ENCODE measurements around the gene UBASH3B. TPM values are rescaled to one million over a fixed set of nuclear protein-coding genes. Genes with fewer than 3 reads are reported as not detected.

The UBASH3B gene
- total RNA-seq, 2 experiments from 2014 or later: 16.2 to 20.1 TPM

DNA sequence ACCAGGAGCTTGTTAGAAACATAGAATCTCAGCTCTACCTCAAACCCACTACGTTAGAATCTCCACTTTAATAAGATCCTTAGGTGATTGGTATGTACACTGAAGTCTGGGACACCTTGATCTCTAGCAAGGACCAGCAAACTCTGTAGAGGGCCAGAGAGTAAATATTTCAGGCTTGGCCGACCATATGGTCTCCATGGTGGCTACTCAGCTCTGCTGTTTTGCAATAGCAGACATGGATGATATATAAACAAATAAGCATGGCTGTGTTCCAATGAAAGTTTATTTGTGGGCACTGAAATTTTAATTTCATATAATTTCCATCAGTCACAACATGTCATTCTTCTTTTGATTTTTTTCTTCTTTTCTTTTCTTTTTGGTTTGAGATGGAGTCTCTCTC, 23.9 kb downstream of the UBASH3B start:
- no peaks in the 10 kb centered on the region for H3K9me3 Mint-ChIP-seq (ENCODE audit: low read depth)
- H3K4me3 Mint-ChIP-seq: no peak overlapping the region
- peaks cover 47% of the 10 kb centered on the region for H3K4me1 Mint-ChIP-seq
- POLR2A ChIA-PET: interaction anchor here (0.8 kb wide), 1 partner anchor 8 kb away, joined by 3 read pairs; no protein-coding TSS in a partner anchor
- no peak for DNase-seq
- no peak overlapping the region for H3K27ac Mint-ChIP-seq
- no peaks in the 10 kb centered on the region for H3K36me3 Mint-ChIP-seq (ENCODE audit: low read depth)
- H3K27me3 Mint-ChIP-seq: no peaks in the 10 kb centered on the region
- CTCF ChIA-PET: interaction anchor here (0.8 to 1.8 kb wide), 2 partner anchors 16 to 68 kb away, joined by 5 to 7 read pairs; no protein-coding TSS in a partner anchor
- intact Hi-C loops (cut with DNase I, micrococcal nuclease): no loop called here
- ATAC-seq: no peak

DNA sequence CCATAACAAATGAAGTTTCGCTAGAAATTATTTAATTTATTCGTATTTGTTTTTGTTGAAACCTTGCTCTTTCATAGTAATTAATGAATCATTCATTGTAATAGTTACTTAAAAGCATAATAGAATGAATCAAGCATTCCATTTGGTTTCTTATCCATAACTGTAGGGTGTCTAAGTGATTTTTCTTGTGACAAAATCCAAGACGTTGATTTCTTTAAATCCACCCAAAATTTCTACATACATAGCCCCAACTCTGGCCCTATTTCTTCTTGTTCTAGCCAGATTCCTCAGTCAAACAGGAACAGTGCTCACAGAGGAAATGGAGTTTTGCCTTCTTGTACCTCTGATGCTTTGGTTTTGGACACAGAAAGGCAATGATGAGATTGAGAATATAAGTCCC, 25.5 kb downstream of the UBASH3B start:
- Mint-ChIP-seq H3K9me3 (ENCODE audit: low read depth) (no peaks in the 10 kb centered on the region), H3K36me3 (ENCODE audit: low read depth) (peaks cover 1% of the 10 kb centered on the region), H3K27ac (no peak overlapping the region), H3K27me3 (no peaks in the 10 kb centered on the region), H3K4me1 (peaks cover 36% of the 10 kb centered on the region), H3K4me3 (no peak overlapping the region)
- POLR2A ChIA-PET: no interaction called here
- no peak for DNase-seq
- CTCF ChIA-PET: interaction anchor here (1.6 kb wide), 1 partner anchor 10 kb away, joined by 3 read pairs; no protein-coding TSS in a partner anchor
- no peak for ATAC-seq
- intact Hi-C loops (cut with DNase I, micrococcal nuclease): no loop called here

DNA sequence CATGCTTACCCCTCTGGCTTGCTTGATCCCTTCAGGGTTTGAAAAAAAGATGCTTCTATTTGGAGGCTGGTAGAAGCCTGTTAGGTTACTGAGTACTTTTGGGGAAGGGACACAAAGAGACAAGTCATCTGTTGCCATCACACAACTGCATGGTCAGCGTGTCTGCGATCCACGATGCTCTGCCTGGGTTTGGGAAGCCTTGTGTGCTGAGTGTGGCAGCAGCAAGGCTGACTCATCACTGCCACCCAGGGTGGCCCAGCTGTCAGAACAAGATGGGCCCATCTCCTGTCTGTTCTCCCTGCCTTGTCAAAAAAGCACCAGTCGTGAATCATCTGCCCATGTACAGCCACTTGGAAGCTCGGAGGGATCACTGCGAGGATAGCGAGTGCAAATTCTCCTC, 26.2 kb downstream of the UBASH3B start:
- Mint-ChIP-seq H3K27me3 (no peaks in the 10 kb centered on the region), H3K36me3 (ENCODE audit: low read depth) (peaks cover 6% of the 10 kb centered on the region), H3K27ac (no peak overlapping the region), H3K4me1 (peaks cover 36% of the 10 kb centered on the region), H3K4me3 (no peak overlapping the region), H3K9me3 (ENCODE audit: low read depth) (no peaks in the 10 kb centered on the region)
- CTCF ChIA-PET: interaction anchor here (0.7 to 1.6 kb wide), 3 partner anchors 11 to 54 kb away, joined by 3 to 4 read pairs (median 3); partner anchors contain the start of gene UBASH3B
- intact Hi-C loops (cut with DNase I, micrococcal nuclease): no loop called here
- DNase-seq: peak; percentile 44
- POLR2A ChIA-PET: no interaction called here
- ATAC-seq: peak; percentile 82

DNA sequence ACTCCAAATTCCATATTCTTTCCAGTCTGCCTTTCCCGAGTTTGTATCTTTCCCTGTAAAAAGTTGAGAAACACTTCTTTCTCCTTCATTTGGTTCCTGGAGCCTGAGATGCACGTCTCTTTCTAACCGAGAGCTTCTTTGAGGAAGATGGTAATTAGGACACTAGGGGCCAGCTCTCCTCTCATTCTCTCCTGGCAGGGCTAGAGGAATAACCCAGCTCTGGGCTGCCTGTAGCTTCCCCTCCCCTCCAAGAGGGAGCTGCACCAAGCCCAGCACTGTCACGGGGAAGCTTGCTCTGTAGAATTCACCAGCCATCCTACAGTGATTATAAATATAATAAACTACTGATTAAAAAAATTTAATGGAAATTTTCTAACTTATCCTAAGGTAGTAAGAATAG, 26.9 kb downstream of the UBASH3B start:
- Mint-ChIP-seq H3K27ac (no peak overlapping the region), H3K27me3 (no peaks in the 10 kb centered on the region), H3K9me3 (ENCODE audit: low read depth) (no peaks in the 10 kb centered on the region), H3K4me3 (no peak overlapping the region), H3K4me1 (peaks cover 37% of the 10 kb centered on the region), H3K36me3 (ENCODE audit: low read depth) (peaks cover 6% of the 10 kb centered on the region)
- POLR2A ChIA-PET: no interaction called here
- CTCF ChIA-PET: interaction anchor here (0.5 to 1.4 kb wide), 3 partner anchors 26 to 74 kb away, joined by 3 to 4 read pairs (median 3); partner anchors contain the start of gene UBASH3B
- intact Hi-C loops (cut with DNase I, micrococcal nuclease): no loop called here
- ATAC-seq (no peak), DNase-seq (no peak)

DNA sequence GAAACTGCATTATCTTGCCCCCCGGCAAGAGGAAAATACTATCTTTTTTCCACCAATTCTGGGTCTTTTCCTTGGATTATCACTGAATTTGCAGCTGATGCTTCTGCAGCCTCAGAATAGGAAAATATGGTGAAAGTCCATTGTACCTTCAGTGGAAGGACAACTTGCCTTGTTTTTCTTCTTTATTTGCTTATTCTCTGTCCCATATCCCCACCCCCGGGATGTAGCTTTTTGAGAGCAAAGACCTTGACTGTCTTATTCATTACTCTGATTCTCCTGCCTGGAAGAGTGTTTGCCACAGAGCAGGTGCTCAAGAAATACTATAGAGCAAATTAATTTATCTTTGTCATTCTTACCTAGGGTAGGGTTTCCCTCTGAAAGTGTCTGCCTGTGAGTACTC, 29.5 kb downstream of the UBASH3B start:
- intact Hi-C loops (cut with DNase I, micrococcal nuclease): loop anchor here (5.0 kb wide), 2 partner anchors 92 to 103 kb away; no protein-coding TSS in a partner anchor
- CTCF ChIA-PET: interaction anchor here (0.7 to 1.3 kb wide), 4 partner anchors 35 to 96 kb away, joined by 3 read pairs; no protein-coding TSS in a partner anchor
- DNase-seq (no peak), ATAC-seq (no peak)
- H3K4me3 Mint-ChIP-seq: no peak overlapping the region
- peaks cover 49% of the 10 kb centered on the region for H3K4me1 Mint-ChIP-seq
- no peak overlapping the region for H3K27ac Mint-ChIP-seq
- H3K36me3 Mint-ChIP-seq (ENCODE audit: low read depth): peaks cover 6% of the 10 kb centered on the region
- H3K27me3 Mint-ChIP-seq: no peaks in the 10 kb centered on the region
- POLR2A ChIA-PET: interaction anchor here (2.0 kb wide), 1 partner anchor 29 kb away, joined by 5 read pairs; no protein-coding TSS in a partner anchor
- H3K9me3 Mint-ChIP-seq (ENCODE audit: low read depth): no peaks in the 10 kb centered on the region

DNA sequence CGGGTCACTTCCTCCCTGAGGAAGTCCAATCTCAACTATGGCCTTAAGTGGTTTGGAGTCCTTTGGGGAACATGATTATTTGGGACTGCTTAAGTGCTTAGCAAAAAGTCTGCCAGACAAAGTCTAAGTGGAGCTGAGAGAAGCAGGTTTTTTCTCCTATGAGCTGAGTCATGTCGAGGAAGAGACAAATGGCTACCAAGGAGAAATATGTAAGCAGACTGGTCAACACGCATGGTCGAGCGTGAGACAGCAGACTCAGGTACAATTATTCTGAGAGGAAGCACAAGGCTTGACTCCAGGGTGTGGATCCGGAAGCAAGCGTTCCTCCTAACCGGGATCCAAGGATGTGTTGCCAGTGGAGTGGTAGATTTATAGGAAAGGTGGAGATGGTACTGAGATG, 30.6 kb downstream of the UBASH3B start:
- H3K27ac Mint-ChIP-seq: no peak overlapping the region
- CTCF ChIA-PET: interaction anchor here (0.6 to 1.7 kb wide), 10 partner anchors 11 to 81 kb away, joined by 3 to 6 read pairs (median 3); no protein-coding TSS in a partner anchor
- ATAC-seq (no peak), DNase-seq (no peak)
- POLR2A ChIA-PET: interaction anchor here (1.7 to 2.0 kb wide), 2 partner anchors 11 to 30 kb away, joined by 5 to 6 read pairs; no protein-coding TSS in a partner anchor
- H3K4me1 Mint-ChIP-seq: peaks cover 57% of the 10 kb centered on the region
- peaks cover 6% of the 10 kb centered on the region for H3K36me3 Mint-ChIP-seq (ENCODE audit: low read depth)
- intact Hi-C loops (cut with DNase I, micrococcal nuclease): loop anchor here (5.0 kb wide), 2 partner anchors 91 to 104 kb away; no protein-coding TSS in a partner anchor
- H3K27me3 Mint-ChIP-seq: no peaks in the 10 kb centered on the region
- H3K4me3 Mint-ChIP-seq: no peak overlapping the region
- no peaks in the 10 kb centered on the region for H3K9me3 Mint-ChIP-seq (ENCODE audit: low read depth)

DNA sequence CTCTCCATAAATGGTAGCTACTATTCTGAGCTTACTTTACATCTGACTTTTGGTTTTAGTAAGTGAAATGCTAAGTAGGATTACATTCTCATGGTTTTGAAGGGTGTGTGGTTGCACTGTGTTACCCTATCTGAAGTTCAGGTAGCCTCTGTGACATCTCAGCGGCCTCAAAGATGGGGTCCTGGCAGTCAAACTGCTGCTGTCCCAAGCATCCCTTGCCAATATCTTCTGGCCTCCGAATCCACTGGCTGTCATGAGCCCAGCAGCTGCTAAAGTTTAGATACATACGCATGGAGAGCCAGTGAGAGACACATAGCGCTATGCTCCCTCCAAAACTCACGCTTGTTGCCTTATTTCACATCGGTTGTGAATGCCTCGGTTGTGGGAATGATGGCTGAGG, 34.9 kb downstream of the UBASH3B start:
- intact Hi-C loops (cut with DNase I, micrococcal nuclease): no loop called here

DNA sequence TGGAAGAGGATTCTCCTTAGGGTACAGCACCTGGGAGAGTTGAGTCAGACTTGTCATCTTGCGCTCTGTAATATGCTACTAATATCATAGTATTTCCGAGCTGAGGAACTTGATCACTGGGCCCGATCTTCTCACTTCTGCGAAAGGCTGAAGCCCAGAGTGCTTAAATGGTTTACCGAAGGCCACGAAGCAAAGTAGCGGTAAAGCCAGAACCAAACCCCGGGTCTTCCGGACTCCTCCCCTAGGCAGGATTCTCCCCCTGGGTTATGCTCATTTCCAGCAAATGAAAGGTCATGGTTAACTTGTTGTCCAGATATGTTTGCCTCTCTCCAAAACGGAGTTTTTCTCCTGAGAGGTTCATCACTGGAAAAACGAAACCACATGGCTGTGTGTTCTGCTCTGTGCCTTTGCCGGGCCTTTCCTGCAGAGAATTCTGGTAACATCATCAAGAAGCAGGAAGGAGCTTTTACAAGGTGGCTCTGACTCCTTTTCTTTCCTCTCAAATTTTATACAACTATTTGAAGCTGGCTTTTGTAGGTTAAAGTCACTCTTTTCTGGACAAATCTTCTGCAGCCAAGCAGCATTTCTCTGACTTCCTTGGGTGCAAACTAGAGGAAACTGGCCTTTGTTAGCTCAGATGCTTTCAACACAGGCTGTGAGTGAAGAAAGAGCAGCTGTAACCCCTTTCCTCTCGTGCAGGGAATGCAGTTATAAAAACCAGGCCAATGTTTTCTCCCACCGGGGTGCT, 35.5 kb downstream of the UBASH3B start:
- ATAC-seq (peak; percentile 16), DNase-seq (peak; percentile 35)
- POLR2A ChIA-PET: interaction anchor here (0.8 to 1.0 kb wide), 2 partner anchors 23 to 371 kb away, joined by 3 to 5 read pairs; partner anchors contain the start of gene HSPA8
- Mint-ChIP-seq H3K36me3 (ENCODE audit: low read depth) (peaks cover 8% of the 10 kb centered on the region), H3K27me3 (no peaks in the 10 kb centered on the region), H3K9me3 (ENCODE audit: low read depth) (no peaks in the 10 kb centered on the region), H3K27ac (peak overlapping the region; percentile 80), H3K4me1 (peaks cover 79% of the 10 kb centered on the region), H3K4me3 (peak overlapping the region; percentile 46)
- intact Hi-C loops (cut with DNase I, micrococcal nuclease): no loop called here
- CTCF ChIA-PET: interaction anchor here (0.6 to 2.1 kb wide), 17 partner anchors 13 to 371 kb away, joined by 3 to 7 read pairs (median 3); partner anchors contain the start of gene HSPA8

More for the DNA sequence above, 34.9 kb downstream of the UBASH3B start:
- H3K9me3 Mint-ChIP-seq (ENCODE audit: low read depth): no peaks in the 10 kb centered on the region
- H3K36me3 Mint-ChIP-seq (ENCODE audit: low read depth): peaks cover 6% of the 10 kb centered on the region
- H3K4me1 Mint-ChIP-seq: peaks cover 77% of the 10 kb centered on the region
- ChIA-PET CTCF (interaction anchor here (0.6 to 2.1 kb wide), 6 partner anchors 15 to 80 kb away, joined by 3 to 7 read pairs (median 3); no protein-coding TSS in a partner anchor), POLR2A (interaction anchor here (1.0 kb wide), 1 partner anchor 372 kb away, joined by 3 read pairs; the partner anchor contains the start of gene HSPA8)
- H3K4me3 Mint-ChIP-seq: peak overlapping the region; percentile 46
- ATAC-seq: peak; percentile 54
- H3K27ac Mint-ChIP-seq: peak overlapping the region; percentile 80
- peak; percentile 32 for DNase-seq
- no peaks in the 10 kb centered on the region for H3K27me3 Mint-ChIP-seq

DNA sequence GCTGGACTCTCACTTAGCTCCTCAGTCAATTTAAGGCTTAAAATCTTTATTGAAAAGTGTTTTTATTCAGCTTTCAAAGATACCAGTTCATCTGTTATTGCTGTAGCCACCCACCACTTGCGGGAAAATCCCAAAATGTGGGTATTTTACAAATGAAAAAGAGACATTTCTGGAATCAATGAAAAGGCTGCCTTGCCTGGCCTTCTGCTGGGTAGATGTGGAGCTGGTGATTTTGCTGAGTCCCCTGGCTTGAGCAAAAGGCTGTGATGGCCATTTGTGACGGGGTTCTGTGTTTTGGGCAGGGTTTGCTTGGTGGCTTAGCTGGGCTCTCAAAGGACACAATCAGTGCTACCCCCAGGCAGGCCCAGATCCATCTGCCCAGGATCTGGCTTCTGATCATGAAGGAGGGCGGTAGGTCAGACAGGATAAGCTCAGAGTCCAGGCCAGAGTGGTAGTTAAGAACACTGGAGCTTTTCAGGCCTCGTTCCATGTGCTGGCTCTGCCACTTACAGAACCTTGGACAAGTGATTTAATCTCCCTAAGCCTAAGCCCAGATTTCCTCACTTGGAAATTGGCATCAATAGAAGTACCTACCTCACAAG, 36.1 kb downstream of the UBASH3B start:
- Mint-ChIP-seq H3K9me3 (ENCODE audit: low read depth) (no peaks in the 10 kb centered on the region), H3K4me3 (peak overlapping the region; percentile 46), H3K27ac (peak overlapping the region; percentile 80), H3K4me1 (peaks cover 79% of the 10 kb centered on the region), H3K36me3 (ENCODE audit: low read depth) (peaks cover 3% of the 10 kb centered on the region), H3K27me3 (no peaks in the 10 kb centered on the region)
- intact Hi-C loops (cut with DNase I, micrococcal nuclease): no loop called here
- no peak for ATAC-seq
- POLR2A ChIA-PET: interaction anchor here (0.8 kb wide), 1 partner anchor 22 kb away, joined by 5 read pairs; no protein-coding TSS in a partner anchor
- CTCF ChIA-PET: interaction anchor here (0.6 to 2.1 kb wide), 13 partner anchors 13 to 371 kb away, joined by 3 to 7 read pairs (median 3); partner anchors contain the start of gene HSPA8
- DNase-seq: no peak

DNA sequence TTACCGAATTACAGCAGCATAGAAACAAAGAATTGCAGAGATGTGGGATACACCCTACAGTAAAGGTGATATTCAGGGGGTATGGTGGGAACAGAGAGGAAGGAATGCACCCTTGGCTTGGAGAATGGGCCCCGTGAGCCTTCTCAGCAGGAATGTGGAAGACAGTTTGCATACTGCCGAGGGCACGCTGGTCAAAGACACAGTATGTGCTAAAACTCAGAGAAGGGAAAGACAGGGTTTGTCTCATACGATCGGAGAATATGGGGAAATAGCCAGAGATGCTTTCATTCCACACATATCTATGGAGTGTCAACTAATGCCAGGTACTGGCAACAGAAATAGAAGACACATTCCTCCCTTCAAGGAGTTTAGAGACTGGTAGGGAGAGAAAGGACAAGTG, 36.9 kb downstream of the UBASH3B start:
- Mint-ChIP-seq H3K36me3 (ENCODE audit: low read depth) (peaks cover 3% of the 10 kb centered on the region), H3K4me1 (peaks cover 79% of the 10 kb centered on the region), H3K27ac (peak overlapping the region; percentile 80), H3K27me3 (no peaks in the 10 kb centered on the region), H3K4me3 (no peak overlapping the region), H3K9me3 (ENCODE audit: low read depth) (no peaks in the 10 kb centered on the region)
- POLR2A ChIA-PET: no interaction called here
- DNase-seq (no peak), ATAC-seq (no peak)
- CTCF ChIA-PET: interaction anchor here (1.4 kb wide), 1 partner anchor 36 kb away, joined by 5 read pairs; no protein-coding TSS in a partner anchor
- intact Hi-C loops (cut with DNase I, micrococcal nuclease): no loop called here

DNA sequence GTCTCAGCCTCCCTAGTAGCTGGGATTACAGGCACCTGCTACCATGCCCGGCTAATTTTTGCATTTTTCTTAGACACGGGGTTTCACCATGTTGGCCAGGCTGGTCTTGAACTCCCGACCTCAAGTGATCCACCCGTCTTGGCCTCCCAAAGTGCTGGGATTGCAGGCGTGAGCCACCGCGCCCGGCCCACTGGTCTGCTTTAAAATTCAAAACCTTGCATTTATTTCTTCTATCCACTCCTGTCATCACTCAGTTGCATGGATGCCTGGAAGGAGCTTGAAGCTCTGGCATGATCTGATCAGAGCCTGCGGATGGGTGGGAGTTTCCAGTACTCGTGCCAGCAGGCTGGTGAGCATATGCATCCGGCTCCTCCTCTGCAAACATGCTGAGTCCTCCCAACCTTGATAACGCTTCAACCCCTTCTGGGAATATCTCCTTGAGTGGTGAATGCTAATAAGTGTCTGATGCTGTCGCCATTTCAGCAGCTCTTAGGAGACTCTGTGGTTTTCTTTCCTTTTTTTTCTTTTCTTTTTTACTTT, 39.6 kb downstream of the UBASH3B start:
- H3K4me3 Mint-ChIP-seq: no peak overlapping the region
- H3K27me3 Mint-ChIP-seq: no peaks in the 10 kb centered on the region
- H3K36me3 Mint-ChIP-seq (ENCODE audit: low read depth): peaks cover 3% of the 10 kb centered on the region
- peaks cover 86% of the 10 kb centered on the region for H3K4me1 Mint-ChIP-seq
- no peak for DNase-seq
- ChIA-PET CTCF (interaction anchor here (0.6 to 2.0 kb wide), 9 partner anchors 16 to 159 kb away, joined by 3 to 8 read pairs (median 3); no protein-coding TSS in a partner anchor), POLR2A (interaction anchor here (0.6 kb wide), 1 partner anchor 24 kb away, joined by 3 read pairs; no protein-coding TSS in a partner anchor)
- H3K9me3 Mint-ChIP-seq (ENCODE audit: low read depth): no peaks in the 10 kb centered on the region
- intact Hi-C loops (cut with DNase I, micrococcal nuclease): loop anchor here in 1 of 2 experiments (5.0 kb wide), 1 partner anchor 1233 kb away; no protein-coding TSS in a partner anchor
- H3K27ac Mint-ChIP-seq: no peak overlapping the region
- ATAC-seq: no peak

Data from activated CD4-positive, alpha-beta T cell treated with anti-CD3 and anti-CD28 coated beads for 36 hours (primary cell).